ENCODE results near the gene SCTR.

The SCTR gene

DNA sequence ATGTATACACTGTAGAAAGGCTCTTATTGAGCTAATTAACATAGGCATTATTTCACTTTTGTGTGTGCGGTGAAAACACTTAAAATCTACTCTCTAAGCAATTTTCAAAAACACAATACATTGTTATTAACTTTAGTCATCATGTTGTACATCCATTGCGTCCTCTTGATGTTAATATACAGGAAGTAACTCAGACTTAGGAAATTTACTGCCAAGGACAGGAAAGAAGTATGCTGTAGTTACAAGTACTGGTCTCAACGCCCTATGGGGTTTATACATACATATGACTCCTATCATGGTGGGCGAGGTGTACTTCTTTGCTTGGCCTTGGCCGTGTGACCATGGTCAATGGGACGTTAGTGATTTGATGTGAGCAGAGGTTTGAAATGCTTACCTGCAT, 15.5 kb downstream of the SCTR start:
- Histone ChIP-seq H3K4me3 (replicated peaks; ENCODE audit: low read depth, low read length) (no peak overlapping the region), H3K27me3 (replicated peaks; ENCODE audit: control insufficient read depth, insufficient read depth, low read length) (no peaks in the 10 kb centered on the region; the same call in 1 of the 2 replicates), H3K36me3 (ENCODE audit: control insufficient read depth, insufficient read depth, low read length) (no peaks in the 10 kb centered on the region)
- DNase-seq (ENCODE audit: extremely low read depth, insufficient read length): no peak
- TF ChIP-seq, protein P1, sequence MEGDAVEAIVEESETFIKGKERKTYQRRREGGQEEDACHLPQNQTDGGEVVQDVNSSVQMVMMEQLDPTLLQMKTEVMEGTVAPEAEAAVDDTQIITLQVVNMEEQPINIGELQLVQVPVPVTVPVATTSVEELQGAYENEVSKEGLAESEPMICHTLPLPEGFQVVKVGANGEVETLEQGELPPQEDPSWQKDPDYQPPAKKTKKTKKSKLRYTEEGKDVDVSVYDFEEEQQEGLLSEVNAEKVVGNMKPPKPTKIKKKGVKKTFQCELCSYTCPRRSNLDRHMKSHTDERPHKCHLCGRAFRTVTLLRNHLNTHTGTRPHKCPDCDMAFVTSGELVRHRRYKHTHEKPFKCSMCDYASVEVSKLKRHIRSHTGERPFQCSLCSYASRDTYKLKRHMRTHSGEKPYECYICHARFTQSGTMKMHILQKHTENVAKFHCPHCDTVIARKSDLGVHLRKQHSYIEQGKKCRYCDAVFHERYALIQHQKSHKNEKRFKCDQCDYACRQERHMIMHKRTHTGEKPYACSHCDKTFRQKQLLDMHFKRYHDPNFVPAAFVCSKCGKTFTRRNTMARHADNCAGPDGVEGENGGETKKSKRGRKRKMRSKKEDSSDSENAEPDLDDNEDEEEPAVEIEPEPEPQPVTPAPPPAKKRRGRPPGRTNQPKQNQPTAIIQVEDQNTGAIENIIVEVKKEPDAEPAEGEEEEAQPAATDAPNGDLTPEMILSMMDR (IDR thresholded peaks at IDR 0.05; ENCODE audit: insufficient read depth, low read length, poor library complexity, severe bottlenecking): no peak

DNA sequence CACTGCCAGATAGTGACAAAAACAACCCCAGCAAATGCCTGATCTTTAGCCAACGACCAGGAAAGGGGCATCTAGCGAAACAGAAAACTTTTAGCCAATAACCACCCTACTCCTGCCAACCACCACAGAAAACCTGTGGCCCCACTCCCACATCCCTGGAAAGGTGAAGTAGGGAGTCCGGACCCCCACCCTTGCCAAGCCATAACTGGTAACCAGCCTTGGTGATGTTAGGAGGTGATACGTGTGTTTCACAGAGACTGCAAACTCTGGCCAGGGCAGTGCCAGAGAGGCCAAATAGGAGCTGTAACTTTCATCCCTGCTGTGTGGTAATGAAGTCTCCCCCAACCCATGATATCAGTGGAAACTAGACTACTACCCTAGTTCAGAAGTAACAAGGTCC, 27.6 kb downstream of the SCTR start:
- DNase-seq (ENCODE audit: extremely low read depth, insufficient read length): no peak
- Histone ChIP-seq H3K4me3 (replicated peaks; ENCODE audit: low read depth, low read length) (no peak overlapping the region), H3K36me3 (ENCODE audit: control insufficient read depth, insufficient read depth, low read length) (no peaks in the 10 kb centered on the region), H3K27me3 (replicated peaks; ENCODE audit: control insufficient read depth, insufficient read depth, low read length) (no peaks in the 10 kb centered on the region)
- TF ChIP-seq, protein P1 (IDR thresholded peaks at IDR 0.05; ENCODE audit: insufficient read depth, low read length, poor library complexity, severe bottlenecking): no peak

DNA sequence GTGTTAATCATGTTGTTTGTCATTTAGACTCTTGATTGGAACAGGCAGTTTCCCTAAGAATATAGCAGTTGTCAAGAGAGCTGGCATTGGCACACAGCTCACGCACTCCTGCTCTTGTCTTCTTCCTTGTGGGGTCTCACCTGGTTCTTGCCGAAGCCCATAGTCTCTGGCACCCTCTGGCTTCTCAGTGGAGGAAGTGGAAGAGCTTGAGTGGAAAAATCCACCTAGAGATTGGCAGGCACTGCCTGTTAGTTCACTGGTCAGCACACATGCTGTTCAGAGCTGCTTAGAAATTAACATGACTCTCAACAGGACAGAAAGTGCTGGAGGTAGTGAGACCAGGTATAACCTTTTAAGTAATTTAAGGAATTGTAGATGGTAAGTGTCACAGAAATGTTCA, 28.3 kb downstream of the SCTR start:
- no peak for DNase-seq (ENCODE audit: extremely low read depth, insufficient read length)
- H3K27me3 ChIP-seq (replicated peaks; ENCODE audit: control insufficient read depth, insufficient read depth, low read length): no peaks in the 10 kb centered on the region
- no peaks in the 10 kb centered on the region for H3K36me3 ChIP-seq (ENCODE audit: control insufficient read depth, insufficient read depth, low read length)
- H3K4me3 ChIP-seq (replicated peaks; ENCODE audit: low read depth, low read length): no peak overlapping the region
- TF ChIP-seq, protein P1 (IDR thresholded peaks at IDR 0.05; ENCODE audit: insufficient read depth, low read length, poor library complexity, severe bottlenecking): no peak

DNA sequence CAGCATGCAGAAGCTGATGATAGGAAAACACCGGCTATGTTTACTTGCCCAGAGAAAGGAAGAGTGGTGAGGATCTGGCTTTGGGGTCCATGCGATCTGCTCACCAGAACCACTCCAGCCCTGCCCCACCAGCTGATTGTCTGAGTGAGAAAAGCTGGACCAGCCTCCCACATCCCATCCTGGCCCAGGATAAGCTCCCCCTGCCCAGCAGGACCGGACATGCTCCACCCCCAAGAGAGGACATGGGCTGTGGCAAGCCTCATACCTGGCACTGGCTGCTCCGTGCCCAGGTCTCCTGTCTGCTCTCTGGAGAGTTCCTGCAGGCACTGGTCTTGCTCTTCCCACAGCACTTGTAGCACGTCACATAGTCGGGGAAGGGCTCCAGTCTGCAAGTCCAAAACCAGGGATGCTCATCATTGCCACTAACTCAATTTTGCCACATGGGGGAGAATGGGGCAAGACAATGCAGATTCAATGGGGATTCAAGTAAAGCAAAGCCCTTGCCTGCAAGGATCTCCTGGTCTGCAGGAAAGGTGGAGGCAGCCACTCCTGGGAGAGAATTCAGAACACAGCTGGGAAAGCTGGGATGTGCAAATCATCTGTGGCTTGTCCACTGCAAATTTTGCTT, 30.0 kb downstream of the SCTR start:
- DNase-seq (ENCODE audit: extremely low read depth, insufficient read length): no peak
- TF ChIP-seq, protein P1 (IDR thresholded peaks at IDR 0.05; ENCODE audit: insufficient read depth, low read length, poor library complexity, severe bottlenecking): no peak
- no peaks in the 10 kb centered on the region for H3K36me3 ChIP-seq (ENCODE audit: control insufficient read depth, insufficient read depth, low read length)

DNA sequence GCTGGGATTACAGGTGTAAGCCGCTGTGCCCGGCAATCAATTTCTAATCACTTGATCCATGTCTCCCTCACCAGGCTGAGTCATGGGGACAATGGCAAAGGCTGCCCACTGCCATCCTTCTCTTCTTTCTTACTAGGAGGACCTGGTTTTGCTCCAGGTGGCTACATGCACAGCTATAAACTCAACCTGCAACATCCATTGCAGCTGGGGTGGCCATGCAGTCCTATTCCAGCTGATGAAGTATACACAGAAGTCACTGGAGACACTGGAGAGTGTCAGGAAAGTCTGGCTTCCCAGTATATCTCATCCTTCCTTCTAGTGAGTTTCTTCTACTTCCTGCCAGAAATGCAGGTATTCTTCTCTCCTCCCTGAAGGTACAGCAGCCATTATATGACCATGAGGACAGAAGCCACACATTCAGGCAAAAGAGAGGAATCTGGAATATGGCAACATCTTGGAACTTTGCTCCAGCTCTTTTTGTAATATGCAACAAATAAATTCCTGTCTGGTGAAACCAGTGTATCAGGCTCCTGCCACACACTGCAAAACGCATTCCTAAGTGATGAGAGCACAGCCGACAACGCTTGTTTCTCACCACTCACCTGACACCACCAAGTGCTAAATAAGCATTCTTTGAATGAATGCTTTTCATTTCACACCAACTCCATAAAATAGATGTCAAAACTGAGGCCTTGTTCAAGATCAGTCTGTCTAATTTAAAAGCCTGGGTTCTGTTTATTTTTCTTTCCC, 32.3 kb downstream of the SCTR start:
- no peaks in the 10 kb centered on the region for H3K27me3 ChIP-seq (replicated peaks; ENCODE audit: control insufficient read depth, insufficient read depth, low read length)
- TF ChIP-seq, protein P1 (IDR thresholded peaks at IDR 0.05; ENCODE audit: insufficient read depth, low read length, poor library complexity, severe bottlenecking): no peak
- DNase-seq (ENCODE audit: extremely low read depth, insufficient read length): no peak

More for the DNA sequence above, 30.0 kb downstream of the SCTR start:
- no peaks in the 10 kb centered on the region for H3K27me3 ChIP-seq (replicated peaks; ENCODE audit: control insufficient read depth, insufficient read depth, low read length)
- H3K4me3 ChIP-seq (replicated peaks; ENCODE audit: low read depth, low read length): no peak overlapping the region

More for the DNA sequence above, 32.3 kb downstream of the SCTR start:
- no peaks in the 10 kb centered on the region for H3K36me3 ChIP-seq (ENCODE audit: control insufficient read depth, insufficient read depth, low read length)
- H3K4me3 ChIP-seq (replicated peaks; ENCODE audit: low read depth, low read length): no peak overlapping the region
